Stimulated activated CD4-positive, alpha-beta T cell treated with anti-CD3 and anti-CD28 coated beads, Interleukin-4, amount 100 ng/mL, for 24 hours (primary cell): ENCODE measurements around the gene SORCS2.

Experiments used
- DNase-seq: peaks from one replicate; pipeline ENCODE4 v3.0.0-alpha.2; 2020

SORCS2 gene

DNA sequence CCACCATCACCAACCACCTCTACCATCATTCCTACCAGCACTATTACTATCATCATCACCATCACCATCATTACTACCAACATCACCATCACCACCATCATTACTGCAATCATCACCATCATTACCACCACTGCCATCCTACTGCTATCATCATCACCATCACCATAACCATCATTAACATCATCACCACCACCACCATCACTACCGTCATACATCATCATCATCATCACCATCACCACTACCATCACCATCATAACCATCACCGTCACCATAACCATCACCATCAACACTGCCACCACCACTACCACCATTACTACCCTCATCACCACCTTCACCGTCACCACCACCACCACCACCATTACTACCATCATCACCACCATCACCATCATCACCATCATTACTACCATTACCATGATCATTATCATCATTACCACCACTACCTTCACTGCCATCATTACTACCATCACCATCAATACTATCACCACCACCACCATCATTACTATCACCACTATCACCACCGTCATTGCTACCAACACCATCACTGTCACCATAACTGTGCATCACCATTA, 170.6 kb downstream of the SORCS2 start:
- no peak for DNase-seq

DNA sequence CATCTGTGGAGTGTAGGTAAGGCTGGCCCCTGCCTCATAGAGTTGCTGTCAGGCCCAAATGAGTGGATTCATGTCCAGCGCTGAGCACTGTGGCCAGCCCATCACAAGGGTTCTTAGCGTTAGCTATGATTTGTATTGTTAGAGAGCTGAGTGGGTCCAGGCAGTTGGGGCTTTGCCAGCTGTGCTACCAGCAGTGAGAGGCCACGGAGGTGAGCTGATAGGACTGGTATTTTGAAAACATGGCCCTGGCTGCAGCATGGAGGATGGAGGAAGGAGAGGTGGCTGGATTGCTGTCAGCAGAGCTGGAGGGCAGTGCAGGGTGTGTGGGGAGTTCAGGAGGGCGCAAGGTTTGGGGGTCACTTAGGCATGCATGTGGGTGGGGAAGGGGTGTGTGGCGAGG, 172.6 kb downstream of the SORCS2 start:
- DNase-seq: no peak

DNA sequence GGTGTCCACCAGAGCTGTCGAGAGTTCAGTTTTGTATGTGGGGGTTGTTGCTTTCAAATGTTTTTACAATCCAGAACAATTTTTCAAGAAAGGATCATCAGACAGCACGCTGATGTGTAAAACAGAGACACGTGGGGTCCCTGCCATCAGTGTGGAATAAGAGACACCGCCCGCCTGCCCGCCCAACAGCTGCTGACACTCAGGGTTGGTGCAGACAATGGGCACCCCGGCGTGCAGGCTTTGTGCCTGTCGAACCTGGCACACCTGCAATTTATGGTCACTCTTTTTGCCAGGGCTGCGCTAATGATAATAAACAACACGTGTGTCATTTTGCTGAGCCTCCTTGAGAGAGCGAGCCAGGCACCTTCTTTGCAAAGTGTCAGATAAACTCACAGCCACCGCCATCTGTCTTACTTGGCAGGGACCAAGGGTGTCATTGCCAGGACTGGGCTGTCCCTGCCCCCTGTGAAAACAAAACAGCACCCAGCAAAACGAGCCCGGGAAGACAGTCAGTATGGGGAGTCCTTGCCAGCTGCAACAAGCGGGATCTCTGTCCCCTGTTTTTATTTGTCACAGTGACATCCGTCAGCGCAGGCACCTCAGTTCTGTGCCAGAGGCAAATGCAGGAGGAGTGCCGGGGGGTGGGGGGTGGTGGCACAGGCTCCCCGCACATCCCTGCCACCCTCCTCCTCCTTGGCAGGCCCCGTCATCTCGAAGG, 173.3 kb downstream of the SORCS2 start:
- DNase-seq: no peak

DNA sequence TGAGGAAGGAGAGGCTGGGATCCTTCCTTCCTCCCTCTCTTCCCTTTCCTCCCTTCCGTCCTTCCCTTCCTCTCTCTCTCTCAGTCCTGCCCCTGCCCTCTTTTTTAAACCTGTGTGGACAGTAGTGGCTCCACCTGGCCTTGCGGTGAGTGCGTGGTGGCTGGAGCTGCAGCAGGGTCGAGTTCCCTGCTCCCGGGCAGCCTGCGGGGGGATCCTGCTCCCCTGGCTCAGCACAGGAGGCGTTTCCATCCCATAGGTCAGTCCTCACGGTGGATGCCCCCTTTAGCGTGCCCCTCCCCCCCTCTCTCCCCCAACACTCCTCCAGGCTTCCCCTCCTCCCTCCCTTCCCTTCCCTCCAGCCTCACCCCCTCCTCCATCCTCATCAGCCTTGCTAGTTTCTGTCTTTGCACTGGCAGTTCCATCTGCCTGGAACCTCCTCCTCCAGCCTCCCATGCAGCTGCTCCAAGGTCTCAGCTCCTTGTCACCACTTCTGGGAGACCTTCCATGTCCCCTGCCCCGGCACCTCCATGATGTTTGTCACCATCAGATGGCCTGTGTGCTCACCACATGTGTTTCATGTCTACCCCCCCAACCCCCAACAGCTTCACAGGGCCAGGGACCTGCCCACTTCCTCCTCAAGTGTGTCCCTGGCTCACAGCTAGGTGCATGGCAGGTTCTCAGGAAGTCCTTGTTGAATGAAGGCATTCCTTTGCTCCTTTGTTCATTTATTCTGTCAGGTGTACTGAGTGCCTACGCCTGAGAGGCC, 174.0 kb downstream of the SORCS2 start:
- no peak for DNase-seq

DNA sequence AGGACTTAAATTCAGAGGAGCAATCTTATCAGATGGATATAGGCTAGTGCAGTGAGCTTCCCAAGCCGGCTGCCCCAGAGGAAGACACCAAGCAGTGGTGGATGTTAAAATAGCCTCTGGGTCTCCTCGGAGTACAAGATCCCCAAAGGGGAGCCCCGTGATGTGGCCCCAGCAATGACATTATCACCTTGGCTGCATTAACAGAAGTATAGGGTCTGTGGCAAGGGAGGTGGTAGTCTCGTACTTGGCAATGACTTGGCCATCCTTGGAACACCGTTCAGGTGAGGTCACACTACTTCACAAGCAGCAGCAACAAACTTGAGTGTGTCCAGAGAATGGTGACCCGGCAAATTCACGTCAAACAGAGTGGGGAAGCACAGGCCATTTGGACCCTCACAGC, 174.6 kb downstream of the SORCS2 start:
- no peak for DNase-seq

DNA sequence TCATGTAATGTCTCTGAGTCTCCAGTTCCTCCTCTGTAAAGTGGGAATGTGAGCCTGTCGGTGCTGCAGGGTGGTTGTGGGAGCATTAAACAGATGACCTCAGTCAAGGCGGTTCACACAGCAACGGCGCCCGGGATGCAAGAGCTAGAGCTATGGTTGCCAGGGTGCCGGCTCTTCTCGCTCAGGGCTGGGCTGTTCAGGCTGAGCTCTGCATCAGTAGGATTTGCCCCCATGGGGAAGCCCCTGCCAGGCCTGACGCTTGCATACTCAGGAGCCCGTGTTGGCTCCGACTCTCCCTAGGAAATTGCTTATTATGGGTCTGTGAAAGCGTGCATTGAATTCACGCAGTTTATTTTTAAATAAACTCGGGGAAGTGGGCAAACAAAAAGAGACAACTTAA, 175.1 kb downstream of the SORCS2 start:
- DNase-seq: no peak

DNA sequence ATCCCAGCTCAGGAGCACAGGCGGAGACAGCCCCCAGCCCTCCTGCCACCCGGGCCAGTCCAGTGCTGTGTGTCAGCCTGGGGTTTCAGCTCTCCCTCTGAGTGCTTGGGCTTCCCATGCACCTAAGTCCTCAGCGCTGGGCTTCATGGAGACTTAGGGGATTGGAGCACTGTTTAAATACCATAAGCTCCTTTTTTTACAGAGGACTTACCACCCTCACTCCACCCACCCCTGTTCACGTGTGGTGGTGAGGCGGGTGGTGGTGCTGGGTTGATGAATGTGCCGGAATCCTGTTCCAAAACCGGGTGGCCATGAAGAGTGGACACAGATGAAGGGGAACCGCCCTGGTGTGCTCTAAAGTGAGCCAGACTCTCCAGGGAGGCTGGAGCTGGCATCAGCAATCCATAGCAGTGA, 175.5 kb downstream of the SORCS2 start:
- DNase-seq: no peak

DNA sequence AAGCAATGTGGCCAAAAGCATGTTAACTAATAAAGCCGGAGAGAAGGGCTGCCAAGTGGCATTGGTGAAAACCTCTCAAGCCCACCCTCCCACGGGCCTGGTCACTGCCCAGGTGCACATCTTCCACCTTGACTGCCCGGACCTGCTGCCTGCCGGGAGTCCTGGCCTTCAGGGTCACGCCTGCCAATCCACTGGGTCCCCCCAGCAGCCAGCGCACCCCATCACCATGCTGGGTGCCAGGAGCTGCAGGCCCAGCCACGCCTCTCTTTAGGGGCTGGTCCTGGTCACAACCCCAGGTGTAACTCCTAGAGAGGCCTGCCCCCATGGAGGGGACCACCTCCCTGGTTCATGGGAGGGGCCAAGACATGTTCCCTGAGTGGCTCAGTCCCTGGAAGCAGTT, 176.0 kb downstream of the SORCS2 start:
- no peak for DNase-seq

DNA sequence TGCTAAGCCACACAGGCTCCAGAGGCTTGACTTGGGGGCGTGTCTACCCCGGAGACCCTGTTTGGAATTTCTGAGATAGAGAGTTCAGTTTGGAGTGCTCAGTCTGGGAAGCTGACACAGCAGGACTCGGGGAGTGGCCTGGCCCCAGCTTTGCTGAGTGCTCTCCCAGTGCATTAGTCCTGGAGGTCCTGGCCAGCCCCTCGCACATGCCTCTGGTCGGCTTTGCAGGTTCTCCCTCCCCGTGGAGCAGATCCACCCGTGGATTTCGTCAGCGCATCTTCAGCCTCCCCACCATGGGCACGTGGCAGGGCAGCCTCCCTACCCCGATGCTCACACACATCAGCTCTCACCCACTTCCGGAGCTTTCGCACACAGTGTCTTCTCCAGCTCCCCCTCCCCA, 177.2 kb downstream of the SORCS2 start:
- DNase-seq: no peak

DNA sequence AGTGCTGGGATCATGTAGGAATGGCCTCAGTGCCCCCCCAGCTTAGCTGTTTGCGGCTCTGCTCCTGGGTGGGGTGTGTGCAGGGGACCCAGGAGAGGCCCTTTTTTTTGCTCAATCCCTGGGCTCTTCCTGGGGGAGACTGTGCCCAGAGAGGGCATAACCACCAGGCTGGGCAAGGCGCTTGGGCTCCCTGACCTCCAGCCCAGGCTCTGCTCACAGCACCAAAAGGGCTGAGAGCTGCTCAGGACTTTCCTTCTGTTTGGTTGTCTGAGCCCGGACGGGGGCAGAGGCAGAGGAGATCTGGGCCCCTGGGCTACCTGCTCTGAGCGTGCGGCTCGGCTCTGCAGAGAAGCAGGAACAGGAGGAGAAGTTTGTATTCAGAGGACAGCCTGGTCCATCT, 177.7 kb downstream of the SORCS2 start:
- no peak for DNase-seq

DNA sequence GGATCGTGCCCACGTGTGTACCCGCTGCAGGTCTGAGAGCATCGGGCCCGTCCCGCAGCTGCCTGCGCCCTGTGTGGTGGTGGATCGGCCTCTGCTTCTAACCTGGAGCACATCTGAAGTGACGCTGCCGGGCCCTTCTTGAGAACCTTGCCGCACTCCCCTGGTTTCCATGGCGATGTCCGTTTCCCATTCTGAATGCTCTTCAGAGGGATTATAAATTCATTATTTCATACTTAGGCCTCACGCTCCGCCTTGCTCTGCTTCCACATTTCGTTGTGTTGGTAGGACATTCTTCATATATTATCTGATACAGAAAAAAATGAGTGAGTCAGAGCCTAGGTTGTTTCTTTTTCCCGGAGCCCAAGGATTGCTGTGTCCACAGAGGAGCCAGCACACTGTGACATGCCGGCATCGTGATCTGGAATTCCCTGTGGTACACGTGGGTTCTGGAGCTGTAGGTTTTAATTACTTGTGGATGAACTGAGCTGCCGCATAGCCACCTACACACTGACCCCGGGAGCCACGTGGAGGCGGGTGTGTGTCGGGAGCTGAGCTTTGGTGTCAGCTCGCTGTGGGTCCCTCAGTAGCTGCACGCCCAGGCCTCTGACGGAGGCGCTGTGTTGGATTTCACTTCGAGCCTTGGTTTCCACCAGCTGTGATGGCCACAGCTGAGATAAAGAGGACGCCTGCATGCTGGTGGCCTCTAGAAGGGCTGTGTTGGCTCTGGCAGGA, 179.0 kb downstream of the SORCS2 start:
- DNase-seq: no peak

DNA sequence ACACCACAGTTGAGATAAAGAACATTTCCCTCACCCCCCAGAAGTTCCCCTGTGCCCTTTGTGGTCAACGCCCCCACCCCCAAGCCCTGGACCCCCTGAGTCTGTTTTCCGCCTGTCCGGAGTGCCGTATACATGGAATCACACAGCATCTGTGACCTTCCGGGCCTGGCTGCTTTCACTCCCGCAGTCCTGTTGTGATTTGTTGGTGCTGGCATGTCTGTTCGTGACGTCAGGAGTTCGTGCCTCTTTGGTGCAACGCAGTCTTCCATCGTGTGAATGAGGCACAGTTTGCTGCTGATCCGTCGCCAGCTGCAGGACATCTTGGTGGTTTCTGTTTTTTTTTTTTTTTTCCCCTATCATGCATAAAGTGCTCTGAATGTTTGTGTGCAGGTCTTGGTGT, 180.3 kb downstream of the SORCS2 start:
- DNase-seq: no peak

DNA sequence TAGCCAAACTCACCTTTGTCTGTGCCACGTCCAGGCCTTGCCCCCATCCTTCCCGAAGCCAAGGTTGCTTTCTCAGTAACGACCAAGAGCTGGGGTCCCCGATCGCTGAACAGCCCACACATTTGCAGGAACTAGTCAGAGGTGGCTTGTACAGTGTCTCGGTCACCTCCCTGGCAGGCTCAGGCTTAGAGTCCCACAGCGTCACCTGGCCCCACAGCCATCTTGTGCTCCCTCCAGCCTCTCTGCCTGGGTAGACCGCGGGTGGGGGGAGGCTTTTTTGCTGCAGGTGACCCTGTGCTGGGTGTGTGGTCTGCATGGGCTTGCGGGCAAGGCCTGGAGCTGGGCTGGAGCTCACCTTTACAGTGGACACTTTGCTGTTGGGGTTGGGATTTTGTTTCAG, 182.2 kb downstream of the SORCS2 start:
- no peak for DNase-seq

DNA sequence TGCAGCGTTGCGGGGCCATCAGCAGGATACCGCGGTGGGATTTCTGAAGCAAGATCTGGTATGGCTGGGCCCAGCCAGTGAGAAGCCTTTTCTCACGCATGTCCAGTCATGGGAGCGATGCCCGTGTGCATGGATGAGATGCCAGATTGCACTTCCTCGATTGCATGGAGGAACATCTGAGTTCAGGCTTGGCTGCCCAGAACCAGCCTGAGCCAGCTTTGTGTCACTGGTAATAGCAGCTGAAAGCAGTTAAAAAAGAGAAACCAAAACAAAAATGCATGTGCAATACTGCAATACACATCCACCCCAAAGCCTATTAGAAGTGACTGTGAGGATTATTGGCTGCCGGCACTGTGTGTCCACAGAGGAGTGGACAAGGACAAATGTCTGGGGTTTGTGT, 183.1 kb downstream of the SORCS2 start:
- DNase-seq: no peak

DNA sequence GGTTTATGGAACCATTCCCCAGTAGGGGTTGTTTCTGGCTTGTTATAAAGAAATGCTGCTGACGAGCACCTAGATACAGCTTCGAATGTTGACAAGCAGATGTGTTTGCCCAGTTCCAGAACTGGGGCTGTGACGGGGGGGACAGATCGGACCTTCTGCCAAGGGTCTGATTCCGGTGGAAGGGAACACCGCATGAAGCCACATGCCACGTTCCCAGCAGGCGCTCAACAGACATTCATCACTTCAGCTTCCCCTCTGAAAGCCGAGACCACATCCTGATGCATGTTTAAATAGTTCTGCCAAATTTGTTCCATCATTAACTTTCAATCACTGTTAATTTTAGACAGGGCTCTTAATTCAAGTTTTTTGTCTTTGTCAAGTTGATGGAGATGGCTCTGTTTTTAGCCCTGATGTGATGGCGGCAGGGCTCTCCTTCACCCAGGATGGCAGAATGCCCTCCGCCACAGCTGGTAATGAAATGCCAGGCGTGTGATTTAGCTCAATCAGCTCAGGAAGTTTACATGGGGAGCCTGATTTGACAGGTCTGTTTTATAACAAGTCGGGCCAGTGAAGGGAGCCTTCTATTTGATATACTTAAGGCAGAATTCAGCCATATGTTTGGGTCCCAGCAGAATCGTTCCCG, 185.0 kb downstream of the SORCS2 start:
- no peak for DNase-seq

DNA sequence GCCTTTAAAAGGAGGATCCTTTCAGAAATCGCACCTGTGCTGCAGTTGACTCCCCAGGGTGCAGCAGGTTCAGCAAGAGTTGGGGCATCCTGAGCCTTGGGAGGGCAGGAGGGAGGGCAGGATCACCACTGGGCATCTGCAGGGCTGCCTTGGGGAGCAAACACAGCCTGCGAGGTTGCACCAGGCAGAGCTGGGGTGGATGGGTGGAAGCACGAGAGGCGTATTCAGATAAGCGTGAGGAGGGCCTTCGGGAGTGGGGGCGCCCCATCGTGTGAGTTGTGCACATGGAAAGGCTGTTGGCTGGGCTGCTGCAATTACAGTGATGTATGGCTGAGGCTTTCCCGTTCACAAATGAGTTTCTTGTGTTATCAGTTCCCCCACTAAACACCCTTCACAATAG, 186.8 kb downstream of the SORCS2 start:
- DNase-seq: no peak

DNA sequence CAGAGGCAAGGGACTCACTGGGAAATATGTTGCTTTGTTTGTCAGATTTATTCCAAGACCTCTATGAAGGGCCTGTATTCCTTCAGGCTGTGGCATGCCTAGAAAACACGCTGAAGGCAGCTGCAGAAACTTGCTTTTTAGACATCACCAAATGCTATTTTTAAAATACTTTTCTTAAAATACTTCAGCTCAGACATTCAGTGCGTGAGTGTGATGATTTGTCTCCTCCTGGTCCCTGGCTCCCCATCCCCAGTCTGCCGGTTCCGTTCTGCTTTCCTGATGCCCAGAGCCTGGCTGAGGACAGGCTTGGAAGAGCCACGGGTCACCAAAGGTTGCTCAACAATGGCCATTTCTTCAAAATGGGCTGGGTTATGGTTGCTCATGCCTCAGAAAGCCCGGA, 187.4 kb downstream of the SORCS2 start:
- DNase-seq: no peak

DNA sequence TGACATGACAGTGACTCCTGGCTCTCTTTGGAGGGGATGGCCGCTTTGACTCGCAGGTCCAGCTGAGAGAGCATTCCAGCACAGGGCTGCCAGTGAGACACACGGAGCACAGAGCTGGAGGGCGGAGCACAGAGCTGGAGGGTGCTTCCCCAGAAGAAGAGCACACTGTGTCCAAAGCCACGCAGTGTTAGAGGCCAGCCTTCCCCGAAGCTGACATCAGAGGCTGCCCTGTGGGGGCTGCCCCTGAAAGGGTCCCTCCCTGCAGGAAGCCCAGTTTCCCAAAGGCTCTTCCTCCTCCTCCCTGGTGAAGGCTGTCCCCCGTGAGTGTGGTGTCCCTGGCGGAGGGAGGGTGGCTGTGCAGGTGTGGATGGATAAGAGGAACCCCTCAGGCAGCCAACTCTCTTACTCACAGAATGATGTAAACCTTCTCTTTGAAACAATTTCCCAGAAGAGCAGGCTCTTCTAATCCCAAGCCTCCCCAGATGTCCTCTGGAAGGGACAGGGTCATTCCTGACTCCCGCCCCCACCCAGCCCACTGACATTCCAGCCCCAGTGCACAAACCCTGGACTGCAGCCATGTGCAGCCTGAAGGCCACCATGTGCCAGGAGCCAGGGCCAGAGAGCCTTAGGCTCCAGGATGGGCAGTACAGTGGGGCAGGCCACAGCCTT, 189.0 kb downstream of the SORCS2 start:
- no peak for DNase-seq

DNA sequence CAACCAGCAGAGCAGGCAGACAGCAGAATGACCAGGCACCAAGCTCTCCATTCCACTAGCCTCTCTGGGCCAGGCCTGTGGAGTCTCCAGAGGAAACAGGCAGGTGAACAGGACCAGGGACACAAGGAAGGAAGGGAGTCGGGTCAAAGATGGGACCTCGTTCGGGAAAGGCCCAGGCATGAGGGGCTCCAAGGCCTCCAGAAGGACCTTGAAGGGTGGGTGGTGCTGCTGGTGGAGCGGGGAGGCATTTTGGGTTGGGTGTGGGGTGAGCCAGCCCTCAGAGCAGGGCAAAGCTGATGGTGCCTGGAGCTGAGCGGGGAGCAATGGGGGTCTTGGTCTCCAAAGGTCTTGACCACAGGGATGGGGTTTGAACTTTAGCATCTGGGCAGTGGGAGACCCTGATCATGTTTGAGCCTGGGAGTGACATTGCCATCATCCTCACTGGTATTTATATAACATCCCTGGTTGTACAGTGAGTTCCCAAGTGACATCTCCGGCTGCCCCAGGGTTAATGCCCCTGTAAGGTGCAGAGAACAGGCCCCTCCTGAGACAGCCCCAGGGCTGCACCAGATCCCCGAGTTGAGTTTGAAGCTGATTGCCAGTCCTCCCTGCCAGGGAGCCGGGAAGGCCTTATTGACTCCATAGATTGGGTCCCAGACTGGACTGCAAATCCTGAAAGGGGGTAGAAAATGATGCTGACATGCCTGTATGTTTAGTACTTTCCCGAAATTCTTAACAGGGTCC, 189.7 kb downstream of the SORCS2 start:
- DNase-seq: no peak

DNA sequence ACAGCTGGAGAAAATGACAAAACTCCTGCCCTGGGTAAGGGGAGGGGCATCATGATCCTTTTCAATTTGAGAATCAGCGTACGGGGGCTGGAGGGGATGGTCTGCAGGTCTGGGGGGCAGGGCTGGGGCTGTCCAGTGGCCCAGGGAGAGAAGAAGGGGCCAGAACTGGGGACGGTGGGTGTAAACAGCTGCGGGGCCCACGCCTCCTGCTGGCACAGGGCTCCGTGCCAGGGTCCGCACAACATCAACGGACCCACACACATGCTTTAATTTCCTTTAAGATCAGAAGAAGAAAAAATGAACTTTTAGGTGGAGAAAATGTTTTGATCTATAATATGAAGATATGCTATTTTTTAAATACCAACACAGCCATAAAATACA, 190.3 kb downstream of the SORCS2 start:
- DNase-seq: no peak

DNA sequence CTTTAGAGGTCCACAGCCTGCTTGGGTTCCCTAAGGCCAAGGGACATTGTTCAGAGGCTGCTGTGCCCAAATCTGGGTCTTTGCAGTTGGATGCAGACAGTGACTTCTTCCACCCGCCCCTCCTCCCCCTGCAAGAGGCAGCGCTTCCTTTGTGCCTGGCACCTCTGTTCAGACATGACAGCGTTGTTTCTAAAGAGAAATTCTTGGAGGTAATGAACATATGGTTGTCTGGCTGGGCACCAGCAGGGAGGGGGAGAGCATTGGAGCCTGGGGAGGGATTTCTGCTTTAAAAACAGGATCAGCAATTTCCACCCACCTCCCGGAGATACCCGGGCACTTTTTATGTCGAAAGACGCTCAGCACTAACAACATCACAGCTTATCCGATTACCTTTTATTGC, 190.9 kb downstream of the SORCS2 start:
- no peak for DNase-seq
